ENCODE measurements around the gene MASTL.

- no peak for TF ChIP-seq CTCF (IDR thresholded peaks at IDR 0.05; ENCODE audit: borderline replicate concordance, extremely low read depth, low read length, poor library complexity, severe bottlenecking)
- no peak for TF ChIP-seq EZH2 (IDR thresholded peaks at IDR 0.05; ENCODE audit: borderline replicate concordance, low read depth, low read length, severe bottlenecking)
Observed at GRCh38 chr10:27192284-27192683, 37.1 kb downstream of the MASTL start.
